GM12865 (cell line): ENCODE results near the gene LHPP.

Source experiments
- DNase-seq: peaks from one replicate; pipeline ENCODE4 v3.0.0; 2010; ENCODE audit warnings: low read depth
- H3K4me3 ChIP-seq: 2 replicates; pipeline ENCODE4 v1.5.1; 2011; ENCODE audit warnings: mild to moderate bottlenecking, low read depth, low read length, control low read depth
- TF ChIP-seq, protein P1 (sequence below): IDR thresholded peaks from 2 replicates; pipeline ENCODE4 v1.5.1; 2011; ENCODE audit warnings: low read length, control low read depth, low read depth, inconsistent platforms; ENCODE audit not compliant: insufficient read depth; ENCODE audit errors: missing control alignments

The LHPP gene

DNA sequence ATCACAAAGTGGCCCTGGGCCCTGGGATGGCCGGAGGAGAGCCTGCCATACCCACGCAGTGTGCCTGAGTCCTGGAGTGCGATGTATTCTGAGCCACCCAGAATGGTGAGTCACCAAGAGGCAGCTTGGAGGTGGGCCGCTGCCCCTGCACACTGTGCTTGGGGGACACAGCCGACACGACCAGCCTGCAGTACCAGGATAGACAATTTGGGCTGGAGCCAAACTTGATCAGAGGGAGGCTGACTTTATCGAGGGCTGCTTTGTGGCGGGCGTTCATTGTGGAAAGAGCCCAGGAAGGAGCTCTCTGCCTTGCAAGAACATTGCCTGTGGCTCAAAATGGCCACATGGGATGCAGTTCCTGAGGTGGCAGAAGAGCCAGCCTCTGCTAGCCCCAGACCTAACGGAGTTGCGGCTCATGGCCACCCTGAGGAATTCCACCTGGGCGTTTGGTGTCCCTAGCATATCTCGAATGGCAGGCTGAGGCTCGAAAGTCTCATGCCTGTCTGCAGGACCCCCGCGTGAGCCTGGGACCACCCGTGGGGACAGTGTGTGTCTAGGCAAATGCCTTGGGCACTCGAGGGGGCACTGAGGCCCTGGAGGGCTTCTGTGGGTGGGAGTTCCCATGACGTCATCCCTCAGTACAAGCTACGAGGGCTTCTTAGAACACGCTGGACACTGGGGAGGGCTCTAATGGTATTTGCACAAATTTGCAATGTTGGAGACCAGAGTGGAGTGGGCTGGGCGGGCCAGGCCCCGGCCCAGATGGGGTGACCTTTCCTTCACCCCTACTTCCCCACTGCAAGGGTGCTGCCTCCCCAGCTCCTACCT is 79.7 kb downstream of the LHPP start:
- TF ChIP-seq, protein P1, sequence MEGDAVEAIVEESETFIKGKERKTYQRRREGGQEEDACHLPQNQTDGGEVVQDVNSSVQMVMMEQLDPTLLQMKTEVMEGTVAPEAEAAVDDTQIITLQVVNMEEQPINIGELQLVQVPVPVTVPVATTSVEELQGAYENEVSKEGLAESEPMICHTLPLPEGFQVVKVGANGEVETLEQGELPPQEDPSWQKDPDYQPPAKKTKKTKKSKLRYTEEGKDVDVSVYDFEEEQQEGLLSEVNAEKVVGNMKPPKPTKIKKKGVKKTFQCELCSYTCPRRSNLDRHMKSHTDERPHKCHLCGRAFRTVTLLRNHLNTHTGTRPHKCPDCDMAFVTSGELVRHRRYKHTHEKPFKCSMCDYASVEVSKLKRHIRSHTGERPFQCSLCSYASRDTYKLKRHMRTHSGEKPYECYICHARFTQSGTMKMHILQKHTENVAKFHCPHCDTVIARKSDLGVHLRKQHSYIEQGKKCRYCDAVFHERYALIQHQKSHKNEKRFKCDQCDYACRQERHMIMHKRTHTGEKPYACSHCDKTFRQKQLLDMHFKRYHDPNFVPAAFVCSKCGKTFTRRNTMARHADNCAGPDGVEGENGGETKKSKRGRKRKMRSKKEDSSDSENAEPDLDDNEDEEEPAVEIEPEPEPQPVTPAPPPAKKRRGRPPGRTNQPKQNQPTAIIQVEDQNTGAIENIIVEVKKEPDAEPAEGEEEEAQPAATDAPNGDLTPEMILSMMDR = no peak
- DNase-seq = no peak
- H3K4me3 ChIP-seq = no peak overlapping the region

GRCh38 chr10:124542336-124542735 is 80.7 kb downstream of the LHPP start:
- DNase-seq = no peak
- TF ChIP-seq, protein P1 = no peak
- H3K4me3 ChIP-seq = no peak overlapping the region

DNA sequence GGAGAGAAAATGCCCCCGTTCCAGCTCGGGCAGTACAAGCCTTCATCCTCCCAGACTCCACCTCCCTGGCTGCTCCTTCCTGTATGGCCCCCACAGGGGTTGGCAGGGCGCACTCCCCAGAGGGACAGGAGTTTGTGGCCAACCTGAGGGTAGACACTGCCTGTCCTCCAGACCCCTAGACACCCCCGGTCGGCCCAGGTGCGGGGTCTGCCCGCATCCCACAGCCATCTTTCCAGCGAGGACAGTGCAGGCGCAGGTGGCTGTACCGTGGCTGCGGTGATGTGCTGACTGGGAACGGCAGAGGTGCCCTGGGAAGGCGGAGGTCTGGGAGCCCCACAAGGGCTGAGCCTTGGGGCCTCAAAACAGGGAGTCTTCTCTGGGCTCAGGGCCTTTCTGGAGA is 81.5 kb downstream of the LHPP start:
- no peak for DNase-seq
- H3K4me3 ChIP-seq = no peak overlapping the region
- TF ChIP-seq, protein P1 = no peak

DNA sequence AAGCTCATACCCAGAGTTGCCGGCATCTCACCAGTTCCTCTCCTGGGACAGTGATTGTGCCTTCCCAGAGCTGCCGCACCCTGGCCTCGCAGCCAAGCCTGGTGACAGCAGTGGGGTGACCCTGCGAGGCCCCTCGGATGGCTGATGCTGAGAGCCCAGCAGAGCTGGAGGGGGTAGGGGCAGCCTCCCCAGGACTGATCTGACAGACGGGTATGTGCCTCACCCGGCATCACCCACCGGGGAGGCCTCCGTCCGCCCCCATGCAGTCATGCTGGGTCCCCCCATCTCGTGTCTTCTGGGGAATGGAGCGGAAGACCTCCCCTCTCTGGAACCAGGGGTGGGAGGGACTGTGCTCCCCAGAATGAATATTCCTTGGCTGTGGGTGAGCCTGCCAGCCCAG is 82.3 kb downstream of the LHPP start:
- H3K4me3 ChIP-seq = no peak overlapping the region
- DNase-seq = no peak
- TF ChIP-seq, protein P1 = no peak

DNA sequence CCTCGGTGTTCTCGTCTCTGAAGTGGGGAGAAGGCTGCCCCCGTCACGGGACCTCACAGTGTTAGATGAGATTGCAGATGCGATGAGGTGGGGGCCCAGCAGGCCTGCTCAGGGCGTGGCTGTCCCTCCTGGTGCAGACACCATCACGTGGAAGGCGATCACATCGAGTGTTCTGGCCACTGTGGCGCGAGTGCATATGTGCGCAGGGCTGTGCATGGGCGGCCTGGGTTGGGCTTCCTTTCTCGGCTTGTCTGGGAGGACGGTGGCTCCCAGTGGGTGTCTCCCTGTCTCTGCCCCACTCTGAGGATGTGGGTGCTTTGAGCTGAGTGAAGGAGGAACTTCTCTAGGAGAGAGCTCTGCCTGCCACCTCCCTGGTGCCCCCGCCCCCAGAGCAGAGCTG is 83.1 kb downstream of the LHPP start:
- TF ChIP-seq, protein P1 = no peak
- no peak for DNase-seq
- H3K4me3 ChIP-seq = no peak overlapping the region

DNA sequence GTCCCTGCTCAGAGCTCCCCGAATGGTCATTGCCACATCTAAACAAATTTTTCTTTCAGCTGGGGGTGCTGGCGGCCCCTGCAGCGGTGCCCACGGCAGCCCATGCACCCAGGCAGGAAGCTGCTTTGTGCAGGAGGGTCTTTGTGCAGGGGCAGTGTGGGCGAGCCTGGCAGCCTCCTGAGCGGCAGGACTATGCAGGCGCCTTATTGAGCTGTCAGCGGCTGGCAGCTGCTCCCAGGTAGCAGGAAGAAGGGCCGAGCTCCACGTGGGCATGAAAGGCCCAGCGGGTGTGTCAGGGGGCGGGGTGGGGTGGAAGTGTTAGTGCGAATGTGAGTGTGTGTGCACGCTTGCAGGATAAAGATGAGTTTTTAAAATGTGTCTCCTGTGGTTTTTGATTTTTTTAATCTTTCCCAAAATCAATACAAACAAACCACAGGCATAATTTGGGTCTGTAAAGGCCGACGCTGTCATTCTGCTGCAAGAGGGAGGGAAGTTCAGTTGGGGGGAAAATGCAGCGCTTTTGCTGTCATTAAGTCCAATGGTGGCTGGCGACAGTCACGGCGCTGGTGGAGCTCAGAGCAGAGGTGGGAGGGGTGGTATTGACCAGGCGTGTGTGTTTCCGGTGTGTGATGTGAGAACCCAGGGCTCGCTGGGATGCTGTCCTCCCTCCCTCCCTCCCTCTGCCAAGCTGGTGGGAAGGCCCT is 83.9 kb downstream of the LHPP start:
- DNase-seq = peak; percentile 40
- H3K4me3 ChIP-seq = no peak overlapping the region
- TF ChIP-seq, protein P1 = no peak
